ENCODE results near the gene SLCO4A1.
A peak's percentile ranks its signal among the peaks of the same experiment; 100 is the strongest.

The SLCO4A1 gene

DNA sequence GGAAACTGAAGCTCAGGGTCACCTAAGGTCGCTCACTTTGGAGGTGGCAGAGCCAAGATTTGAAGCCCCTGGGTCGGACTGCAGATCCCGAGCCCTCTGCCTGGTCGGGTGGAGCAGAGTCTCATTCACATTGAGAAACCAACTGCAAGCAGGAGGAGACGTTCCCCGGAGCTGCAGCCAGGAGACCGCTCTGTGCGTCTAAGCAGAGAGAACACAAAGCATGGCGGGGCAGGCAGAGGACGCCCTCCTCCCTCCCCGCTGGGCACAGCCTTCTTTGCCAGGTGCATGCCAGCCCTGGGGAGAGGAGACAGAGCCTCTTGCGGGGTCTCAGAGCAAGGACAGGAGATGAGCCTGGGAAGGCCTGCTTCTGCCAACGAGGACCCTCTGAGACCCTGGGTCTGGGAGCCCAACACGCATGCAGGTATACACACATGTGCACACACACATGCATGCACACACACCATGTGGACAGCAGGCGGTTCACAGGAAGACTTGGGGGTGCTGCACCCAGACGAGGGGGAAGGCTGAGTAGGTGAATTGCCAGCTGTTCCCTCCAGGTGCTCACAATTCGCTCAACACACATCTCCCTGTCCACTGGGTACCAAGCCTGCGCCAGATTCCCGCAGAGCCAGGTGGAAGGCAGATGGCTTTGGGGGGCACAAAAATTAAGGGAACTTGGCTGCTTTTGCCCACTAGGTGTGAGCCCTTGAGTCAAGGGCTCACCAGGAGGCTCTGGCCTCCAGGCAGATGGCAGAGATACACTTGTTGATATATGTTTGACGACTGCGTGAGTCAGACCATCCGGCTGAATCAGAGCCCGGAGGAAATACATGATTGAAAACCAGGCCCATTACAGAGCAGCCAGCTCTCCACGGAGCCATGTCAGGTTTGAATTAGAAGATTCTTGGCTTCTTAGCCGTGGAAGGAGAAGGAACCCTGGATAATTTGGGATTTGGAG lies 60.9 kb downstream of the SLCO4A1 start:
- no peak for DNase-seq (ENCODE audit: low spot score)

DNA sequence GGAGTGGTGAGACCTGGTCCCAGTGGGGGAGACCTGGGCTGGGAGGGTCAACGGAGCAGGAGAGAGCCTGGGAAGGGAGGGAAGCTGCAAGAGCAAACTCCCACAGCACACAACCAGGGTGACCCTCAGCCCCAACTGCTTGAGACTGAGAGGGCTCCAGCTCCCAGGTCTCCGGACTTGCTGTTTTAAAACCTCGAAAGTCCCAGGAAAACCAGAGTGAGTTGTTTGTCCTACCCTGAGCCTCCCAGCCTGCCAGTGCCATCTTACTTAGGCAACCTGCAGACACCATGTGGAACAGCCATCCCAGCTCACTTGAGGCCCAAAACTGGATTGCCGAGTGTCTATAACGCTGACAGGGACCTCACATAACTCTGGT lies 61.5 kb downstream of the SLCO4A1 start:
- DNase-seq (ENCODE audit: low spot score), result no peak

DNA sequence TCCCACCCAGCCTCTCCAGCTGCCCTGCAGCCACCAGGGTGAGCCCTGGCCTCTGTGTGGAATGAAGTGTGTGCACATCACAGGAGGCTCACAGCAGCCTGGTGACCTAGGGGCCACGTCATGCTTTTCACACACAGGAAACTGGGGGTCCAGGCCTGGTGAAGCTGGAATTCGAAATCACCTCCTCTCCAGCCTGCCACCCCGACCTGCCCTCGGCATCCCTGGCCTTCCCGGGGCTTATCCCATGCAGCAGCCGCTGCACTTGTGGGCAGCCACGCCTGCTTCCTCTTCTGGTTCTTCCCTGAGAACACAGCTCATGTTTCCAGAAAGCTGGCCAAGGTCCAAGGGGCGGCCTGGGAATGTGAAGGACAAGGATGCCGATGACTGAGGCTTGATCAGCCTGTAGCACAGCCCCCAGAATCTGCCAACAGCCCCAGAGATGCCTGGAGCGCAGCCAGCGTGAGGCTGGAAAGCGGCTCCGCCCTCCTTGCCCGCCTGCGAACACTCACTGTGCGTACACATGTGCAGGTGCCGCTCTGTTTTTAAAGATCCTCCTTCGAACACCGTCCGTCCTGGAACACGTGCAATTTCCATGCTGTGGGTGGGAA lies 62.1 kb downstream of the SLCO4A1 start:
- peak; percentile 63 for DNase-seq (ENCODE audit: low spot score)

DNA sequence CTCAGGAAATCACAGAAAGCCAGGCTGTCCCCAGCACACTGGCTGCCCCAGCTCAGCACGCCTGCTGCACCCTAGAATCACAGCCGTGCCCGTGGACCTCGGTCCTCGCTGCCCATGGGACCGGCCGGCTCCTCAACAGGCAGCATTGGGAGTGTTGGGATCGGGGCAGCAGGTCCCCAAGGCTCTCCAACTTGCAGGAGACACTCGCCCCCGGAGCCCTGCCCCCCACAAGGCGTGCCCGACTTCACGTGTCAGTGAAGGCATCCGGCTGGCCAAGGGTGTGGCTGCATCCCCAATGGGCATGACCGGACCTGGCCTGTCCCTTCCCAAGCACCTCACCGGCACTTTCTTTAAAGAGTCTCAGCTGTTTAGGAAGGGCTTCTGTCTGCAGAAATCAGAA lies 63.3 kb downstream of the SLCO4A1 start:
- DNase-seq (ENCODE audit: low spot score), result no peak

DNA sequence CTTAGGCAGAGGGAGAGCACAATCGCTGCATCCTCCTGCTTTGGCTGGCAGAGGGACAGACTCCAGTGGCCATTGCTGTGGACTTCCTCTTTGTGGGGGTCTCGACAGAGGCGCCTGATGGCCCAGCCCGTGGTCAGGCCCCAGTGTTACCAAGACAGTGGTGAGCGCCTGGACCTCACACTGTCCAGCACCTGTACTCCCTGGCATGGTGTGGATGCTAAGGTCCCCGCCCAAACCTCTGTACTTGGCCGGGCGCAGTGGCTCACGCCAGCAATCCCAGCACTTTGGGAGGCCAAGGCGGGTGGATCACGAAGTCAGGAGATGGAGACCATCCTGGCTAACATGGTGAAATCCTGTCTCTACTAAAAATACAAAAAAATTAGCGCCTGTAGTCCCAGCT lies 64.0 kb downstream of the SLCO4A1 start:
- DNase-seq (ENCODE audit: low spot score), result no peak

DNA sequence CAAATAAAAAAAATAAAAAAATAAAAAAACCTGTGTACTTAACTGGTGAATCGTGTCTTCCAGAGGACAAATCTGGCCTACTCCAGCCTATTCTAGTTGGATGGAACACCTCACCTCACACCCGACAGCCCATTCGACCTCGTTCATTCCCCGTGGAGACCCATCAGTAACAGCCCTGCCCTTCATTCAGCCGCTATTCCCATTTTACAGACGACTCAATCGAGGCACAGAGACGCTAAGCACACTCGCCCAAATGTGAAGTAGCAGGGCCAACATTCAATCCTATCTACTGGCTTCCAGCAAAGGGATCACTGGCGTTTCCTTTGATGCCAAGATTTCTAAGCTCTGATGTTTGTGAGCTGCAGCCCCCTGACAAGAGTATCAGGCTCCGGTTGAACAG lies 64.6 kb downstream of the SLCO4A1 start:
- no peak for DNase-seq (ENCODE audit: low spot score)

DNA sequence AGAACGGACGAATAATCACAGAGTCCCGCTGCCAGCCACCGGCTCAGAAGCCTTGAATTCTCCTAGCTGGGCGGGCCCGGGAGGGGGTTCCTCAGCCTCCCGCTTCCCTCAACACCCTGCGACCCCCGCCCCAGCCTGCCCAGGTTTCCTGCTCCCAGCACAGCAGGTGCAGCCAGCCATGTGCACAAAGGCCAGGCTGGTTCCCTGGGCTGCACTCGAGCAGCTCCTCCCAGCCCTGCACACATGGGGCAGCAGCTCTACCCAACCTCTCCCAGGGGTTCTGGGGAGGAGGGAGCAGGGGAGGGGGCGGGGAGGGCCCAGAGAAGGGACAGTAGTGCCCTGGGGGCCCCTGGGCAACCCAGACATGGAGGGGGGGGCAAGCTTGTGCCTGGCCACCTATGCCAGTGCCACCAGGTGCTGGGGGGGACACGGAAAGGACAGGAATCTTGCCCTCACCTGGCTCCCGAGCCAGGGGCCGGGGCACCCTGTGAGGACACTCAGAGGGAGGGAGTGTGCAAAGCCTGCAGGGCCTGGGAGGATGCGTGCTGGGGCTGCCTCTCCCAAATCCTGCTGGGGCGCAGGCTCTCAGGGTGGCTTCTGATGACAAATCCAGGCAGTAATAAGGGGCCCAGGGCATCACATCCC lies 65.1 kb downstream of the SLCO4A1 start:
- DNase-seq (ENCODE audit: low spot score), result no peak

DNA sequence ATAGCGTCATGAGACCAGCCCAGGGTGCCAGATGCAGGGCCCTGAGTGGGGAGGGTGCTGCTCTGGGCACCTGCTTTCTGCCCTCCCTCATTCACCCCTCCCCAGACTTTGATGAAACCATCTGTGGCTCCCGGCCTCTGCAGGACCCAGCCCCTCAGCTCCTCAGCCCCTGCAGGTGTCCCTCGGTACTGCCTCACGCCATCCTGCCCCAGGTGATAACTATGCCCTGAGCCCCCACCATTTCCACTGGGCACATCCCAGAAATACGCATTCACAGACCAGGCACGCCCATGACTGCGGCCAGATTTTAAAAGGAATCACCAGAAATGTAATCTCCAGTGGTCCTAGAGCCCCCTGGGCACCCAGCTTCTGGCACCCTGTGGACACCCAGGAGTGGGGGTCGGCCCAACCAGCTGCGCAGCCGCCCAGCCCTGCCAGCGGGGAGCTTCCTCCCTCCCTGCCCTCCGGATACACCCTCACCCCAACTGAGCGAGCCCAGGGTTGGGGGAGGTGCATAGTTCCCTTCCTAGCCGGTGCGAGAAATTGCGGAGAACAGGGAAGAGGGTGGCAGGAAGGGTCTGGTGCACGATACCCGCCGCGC lies 65.7 kb downstream of the SLCO4A1 start:
- peak; percentile 91 for DNase-seq (ENCODE audit: low spot score)

DNA sequence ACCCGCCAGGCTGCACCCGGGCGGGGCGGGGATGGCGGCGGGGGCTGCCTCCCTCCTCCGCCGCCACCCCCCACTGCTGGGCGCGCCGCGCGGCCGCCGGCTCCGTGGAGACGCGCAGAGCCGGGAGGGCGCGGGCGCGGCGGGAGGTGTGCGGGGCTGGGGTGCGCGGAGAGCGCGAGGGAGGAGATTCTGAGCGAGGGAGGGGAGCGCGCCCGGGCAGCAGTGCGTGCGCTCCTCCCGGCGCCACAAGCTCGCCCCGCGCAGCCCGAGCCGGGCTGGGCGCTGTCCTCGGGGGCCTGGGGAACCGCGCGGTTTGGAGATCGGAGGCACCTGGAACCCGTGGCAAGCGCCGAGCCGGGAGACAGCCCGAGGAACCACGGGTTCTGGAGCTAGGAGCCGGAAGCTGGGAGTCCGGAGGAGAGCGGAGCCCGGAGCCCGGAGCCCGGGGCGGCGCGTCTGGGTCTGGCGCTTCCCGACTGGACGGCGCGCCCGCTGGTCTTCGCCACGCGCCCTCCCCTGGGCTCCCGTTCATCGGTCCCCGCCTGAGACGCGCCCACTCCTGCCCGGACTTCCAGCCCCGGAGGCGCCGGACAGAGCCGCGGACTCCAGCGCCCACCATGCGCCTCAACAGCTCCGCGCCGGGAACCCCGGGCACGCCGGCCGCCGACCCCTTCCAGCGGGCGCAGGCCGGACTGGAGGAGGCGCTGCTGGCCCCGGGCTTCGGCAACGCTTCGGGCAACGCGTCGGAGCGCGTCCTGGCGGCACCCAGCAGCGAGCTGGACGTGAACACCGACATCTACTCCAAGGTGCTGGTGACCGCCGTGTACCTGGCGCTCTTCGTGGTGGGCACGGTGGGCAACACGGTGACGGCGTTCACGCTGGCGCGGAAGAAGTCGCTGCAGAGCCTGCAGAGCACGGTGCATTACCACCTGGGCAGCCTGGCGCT lies 66.6 kb downstream of the SLCO4A1 start, which contains the start of gene NTSR1:
NTSR1 (plus strand) TSS at position 246 of the 946 bp plus-strand sequence; CDS start at position 618, 372 bp downstream.
- DNase-seq (ENCODE audit: low spot score), result peak; percentile 77

DNA sequence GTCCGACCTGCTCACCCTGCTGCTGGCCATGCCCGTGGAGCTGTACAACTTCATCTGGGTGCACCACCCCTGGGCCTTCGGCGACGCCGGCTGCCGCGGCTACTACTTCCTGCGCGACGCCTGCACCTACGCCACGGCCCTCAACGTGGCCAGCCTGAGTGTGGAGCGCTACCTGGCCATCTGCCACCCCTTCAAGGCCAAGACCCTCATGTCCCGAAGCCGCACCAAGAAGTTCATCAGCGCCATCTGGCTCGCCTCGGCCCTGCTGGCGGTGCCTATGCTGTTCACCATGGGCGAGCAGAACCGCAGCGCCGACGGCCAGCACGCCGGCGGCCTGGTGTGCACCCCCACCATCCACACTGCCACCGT lies 67.2 kb downstream of the SLCO4A1 start:
- no peak for DNase-seq (ENCODE audit: low spot score)

DNA sequence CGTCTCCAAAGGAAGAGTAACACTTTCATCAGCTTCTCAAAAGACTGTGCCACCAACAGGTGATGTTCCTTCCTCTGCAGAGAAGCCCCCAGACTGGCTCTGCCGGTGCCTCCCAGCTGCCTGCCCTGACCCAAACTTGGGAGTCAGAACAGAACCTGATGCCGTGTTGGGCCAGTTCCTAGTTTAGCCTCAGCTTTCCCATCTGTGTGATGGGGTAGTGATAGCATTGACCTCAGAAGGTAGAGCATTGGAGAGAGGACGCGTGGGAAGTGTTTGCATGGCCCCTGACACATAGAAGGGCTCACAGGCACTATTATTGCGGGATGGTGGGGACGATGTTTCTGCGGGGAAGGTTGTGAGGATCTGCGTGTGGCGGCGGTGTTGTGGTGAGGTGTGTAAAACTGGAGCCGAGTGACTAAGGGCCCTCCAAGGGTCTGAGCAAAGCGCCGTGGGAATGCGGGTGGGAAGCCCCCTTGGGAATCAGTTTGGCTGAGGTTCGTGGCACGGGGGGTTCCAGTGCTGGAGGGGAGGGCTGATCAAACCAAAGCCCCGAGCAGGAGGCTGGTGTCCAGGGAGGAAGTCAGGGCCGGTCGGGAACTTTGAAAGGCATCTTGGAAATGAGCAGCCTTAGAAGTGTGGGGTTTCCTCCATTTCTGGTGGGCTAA lies 68.0 kb downstream of the SLCO4A1 start:
- no peak for DNase-seq (ENCODE audit: low spot score)

DNA sequence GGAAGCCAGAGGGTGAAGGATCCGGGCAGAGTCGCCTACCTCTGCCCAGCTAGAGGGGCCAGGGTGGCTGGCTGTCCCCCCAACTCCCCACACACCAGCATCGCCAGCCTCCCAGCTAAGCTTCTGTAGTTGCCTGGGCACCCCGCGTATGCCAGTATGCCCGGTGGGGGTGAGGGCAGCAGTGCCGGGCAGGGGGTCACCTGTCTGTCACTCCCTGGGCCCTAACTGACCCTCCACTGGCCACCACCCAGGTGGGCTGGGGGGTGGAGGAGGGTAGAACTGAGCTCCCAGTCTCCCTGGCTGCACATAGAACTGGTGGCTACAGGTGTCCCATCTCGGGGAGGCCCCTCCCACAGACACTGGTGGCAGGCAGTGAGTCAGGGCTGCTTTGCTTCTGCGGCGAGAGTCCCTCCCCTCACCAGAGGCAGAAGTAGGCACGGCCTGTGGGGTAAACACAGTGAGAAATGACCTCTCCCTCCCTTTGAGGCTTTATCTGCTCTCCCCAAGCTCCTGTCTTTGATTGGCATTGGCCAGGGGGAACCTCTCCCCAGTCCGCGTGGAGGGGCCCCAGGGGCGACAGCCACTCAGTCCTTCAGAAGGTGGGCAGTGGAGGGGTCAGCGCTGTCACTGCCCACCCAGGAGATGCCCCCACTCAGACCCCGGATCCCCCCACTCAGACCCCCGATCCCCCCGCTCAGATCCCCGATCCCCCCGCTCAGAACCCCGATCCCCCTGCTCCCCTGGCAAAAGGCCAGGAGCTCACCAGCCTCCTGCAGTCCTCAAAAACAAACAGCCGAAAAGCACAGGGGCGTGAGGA lies 68.8 kb downstream of the SLCO4A1 start:
- DNase-seq (ENCODE audit: low spot score), result no peak

DNA sequence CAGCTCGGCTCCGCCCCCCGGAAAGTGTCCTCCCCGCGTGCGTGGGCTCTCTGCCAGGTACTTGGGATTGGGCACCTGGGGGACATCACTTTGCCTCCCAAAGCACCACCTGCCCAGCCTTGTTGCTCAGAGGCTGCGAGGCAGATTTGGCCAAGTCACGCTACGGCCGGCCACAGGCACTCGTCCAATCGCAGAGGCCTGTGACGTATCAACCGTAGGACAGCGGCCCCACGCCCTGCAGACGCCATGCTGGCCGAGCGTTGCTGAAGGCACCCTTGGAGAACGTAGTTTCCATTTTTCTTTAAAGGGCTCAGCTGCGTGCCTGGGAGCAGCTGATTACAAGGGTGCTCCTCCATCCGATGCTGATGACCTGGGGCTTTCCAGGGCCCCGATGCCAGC lies 69.4 kb downstream of the SLCO4A1 start:
- no peak for DNase-seq (ENCODE audit: low spot score)

DNA sequence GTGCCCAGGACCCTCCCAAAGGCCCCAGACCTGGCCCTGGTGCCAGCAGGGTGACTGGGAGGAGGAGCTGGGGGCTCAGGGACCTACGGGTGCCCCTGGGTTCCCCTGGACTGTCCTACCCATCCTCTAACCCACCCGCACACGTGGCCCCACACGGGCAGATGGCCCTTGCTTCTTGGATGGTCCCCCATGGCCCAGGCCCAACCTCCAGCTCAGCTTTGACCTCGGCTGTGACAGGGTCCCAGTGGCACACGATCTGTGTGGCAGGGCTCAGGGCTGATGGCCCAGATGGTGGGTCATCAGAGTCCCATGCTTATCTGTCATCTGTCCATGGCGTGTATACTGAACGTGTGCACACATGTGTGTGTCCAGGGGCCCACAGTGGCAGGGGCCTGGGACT lies 70.3 kb downstream of the SLCO4A1 start:
- DNase-seq (ENCODE audit: low spot score), result no peak

DNA sequence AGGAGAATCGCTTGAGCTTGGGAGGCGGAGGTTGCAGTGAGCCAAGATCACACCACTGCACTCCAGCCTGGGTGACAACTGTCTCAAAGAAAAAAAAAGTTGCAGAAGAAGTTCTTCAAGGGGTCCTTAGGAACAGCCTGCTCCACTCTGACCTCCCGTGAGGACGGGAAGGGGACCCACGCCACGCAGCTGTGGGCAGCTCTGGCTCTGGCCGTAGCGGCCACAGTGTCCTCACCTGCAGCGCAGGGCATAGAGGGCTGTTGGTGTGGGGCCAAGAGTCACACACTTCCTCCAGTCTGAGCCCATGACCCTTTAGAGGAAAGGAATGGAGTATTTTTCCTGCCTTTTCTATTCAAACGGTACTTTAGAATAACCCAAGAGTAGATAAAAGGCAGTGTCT lies 71.7 kb downstream of the SLCO4A1 start:
- DNase-seq (ENCODE audit: low spot score), result no peak

DNA sequence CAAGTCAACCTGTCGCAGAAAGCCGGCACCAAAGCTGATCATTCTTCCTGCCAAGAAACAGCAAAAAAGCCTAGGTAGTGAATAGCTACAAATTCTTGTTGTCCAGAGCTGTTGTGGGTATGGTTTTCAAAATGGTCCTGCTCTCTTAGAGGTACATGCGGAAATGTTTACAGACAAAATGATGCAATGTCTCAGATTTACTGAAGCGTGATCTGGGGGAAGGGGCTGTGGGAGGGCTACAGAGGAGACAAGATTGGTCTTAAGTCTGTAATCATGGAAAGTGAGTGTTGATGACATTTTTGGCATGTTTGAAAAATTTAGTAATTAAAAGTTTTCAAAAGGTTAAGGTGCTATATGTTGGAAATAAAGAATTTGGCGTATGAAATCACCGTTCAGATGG lies 72.5 kb downstream of the SLCO4A1 start:
- DNase-seq (ENCODE audit: low spot score), result no peak

DNA sequence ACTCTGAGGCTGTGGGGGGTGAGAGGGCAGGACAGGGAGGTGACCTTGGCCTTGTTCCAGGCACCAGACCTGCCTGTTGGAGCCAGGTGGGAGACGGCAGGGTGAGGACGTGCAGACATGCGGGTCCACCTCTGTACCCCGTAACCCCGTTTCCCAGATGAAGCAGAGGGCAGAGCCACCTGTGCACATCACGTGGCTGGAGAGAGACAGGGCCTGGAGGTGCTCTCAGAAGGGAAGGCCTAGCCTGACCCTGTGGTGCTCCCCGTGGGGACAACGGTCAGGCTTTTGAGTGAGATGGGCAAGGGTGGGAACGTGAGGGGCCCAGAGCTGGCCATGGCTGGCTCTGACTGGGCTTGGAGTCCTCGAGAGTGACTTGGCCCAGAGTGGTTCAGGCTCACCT lies 72.9 kb downstream of the SLCO4A1 start:
- no peak for DNase-seq (ENCODE audit: low spot score)

DNA sequence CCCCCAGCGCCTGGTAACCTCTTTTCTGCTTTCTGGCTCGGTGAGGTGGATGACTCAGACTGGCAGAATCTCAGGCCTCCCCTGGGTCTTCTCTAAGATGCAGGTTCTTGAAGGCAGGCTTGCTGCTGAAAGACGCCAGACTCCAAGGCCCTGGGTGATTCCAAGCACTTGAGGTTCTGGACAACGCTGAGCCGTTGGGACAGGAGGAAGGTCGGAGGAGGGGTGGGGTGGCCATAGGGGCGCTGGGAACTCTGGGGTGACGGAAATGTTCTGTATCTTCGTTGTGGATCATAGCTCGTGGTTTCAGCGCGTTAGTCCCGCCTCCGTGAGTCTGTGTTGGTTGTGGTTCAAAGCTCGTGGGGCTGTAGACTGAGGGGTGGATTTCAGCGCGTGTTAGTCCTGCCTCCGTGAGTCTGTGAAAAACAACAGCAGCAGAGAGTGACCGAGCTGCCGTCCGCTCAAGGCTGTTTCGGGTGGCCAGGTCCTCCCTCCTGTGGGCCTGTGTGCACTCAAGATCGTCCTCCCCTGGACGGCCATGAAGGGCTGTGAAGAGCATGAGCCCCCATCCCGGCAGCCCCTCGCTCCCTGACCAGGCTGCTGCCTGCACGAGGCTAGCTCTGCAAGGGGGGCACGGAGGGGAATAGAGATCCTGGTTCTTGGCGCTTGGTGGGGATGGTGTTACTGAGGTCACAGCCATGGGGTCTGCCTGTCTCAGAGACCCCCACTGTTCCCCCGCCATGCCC lies 74.1 kb downstream of the SLCO4A1 start:
- no peak for DNase-seq (ENCODE audit: low spot score)

DNA sequence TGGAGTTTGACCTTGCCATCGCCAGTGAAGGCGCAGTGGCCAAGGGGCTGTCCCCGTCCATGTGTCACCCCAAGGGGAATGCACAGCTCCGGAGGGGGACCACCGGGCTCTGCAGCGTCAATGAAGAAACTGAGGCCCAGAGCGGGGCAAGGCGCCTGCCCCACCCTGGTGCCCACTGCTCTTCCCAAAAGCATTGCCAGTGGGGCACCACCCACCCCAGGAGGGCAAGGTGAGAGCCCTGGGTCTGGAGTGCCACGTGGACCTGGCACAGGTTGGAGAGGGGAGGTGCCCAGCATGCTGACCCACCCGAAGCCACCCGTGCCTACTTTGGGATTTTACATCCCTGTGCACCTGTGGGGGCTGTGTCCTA lies 74.6 kb downstream of the SLCO4A1 start:
- no peak for DNase-seq (ENCODE audit: low spot score)

Measured in iPS-NIHi11 (cell line).